Astrocyte (in vitro differentiated cells and primary cell): ENCODE results near the gene HMX2. TPM values are rescaled to one million over a fixed set of nuclear protein-coding genes. Genes with fewer than 3 reads are reported as not detected.

Source experiments
- DNase-seq: peaks from one replicate; pipeline ENCODE4 v3.0.0-alpha.2; 2010; ENCODE audit warnings: low read depth
- FAIRE-seq: peaks from 2 replicates; lab custom pipeline; 2011; peaks lifted over from hg19 to GRCh38; lab: Jason Lieb, UNC
- H2AFZ ChIP-seq: 2 replicates; pipeline ENCODE4 v1.6.0; 2012; ENCODE audit warnings: low read depth, low read length, inconsistent platforms
- H3K27ac ChIP-seq: 2 replicates; pipeline ENCODE4 v1.5.1; 2011; ENCODE audit warnings: low read depth, low read length, inconsistent platforms
- H3K27me3 ChIP-seq: 2 replicates; pipeline ENCODE4 v1.6.0; 2011; ENCODE audit warnings: low read length, inconsistent platforms; ENCODE audit not compliant: insufficient read depth
- H3K36me3 ChIP-seq: 2 replicates; pipeline ENCODE4 v1.5.1; 2011; ENCODE audit warnings: low read length, inconsistent platforms; ENCODE audit not compliant: insufficient read depth
- H3K4me1 ChIP-seq: 2 replicates; pipeline ENCODE4 v1.5.1; 2011; ENCODE audit warnings: low read length, inconsistent platforms; ENCODE audit not compliant: insufficient read depth
- H3K4me2 ChIP-seq: 2 replicates; pipeline ENCODE4 v1.6.0; 2012; ENCODE audit warnings: low read length, inconsistent platforms
- H3K4me3 ChIP-seq: 2 replicates; pipeline ENCODE4 v1.5.1; 2011; ENCODE audit warnings: low read depth, mild to moderate bottlenecking, low read length, inconsistent platforms; ENCODE audit not compliant: insufficient read depth
- H3K79me2 ChIP-seq: 2 replicates; pipeline ENCODE4 v1.6.0; 2012; ENCODE audit warnings: mild to moderate bottlenecking, low read length, inconsistent platforms; ENCODE audit not compliant: insufficient read depth
- H3K9ac ChIP-seq: 2 replicates; pipeline ENCODE4 v1.6.0; 2012; ENCODE audit warnings: mild to moderate bottlenecking, low read length, inconsistent platforms
- H3K9me3 ChIP-seq: 2 replicates; pipeline ENCODE4 v1.5.1; 2012; ENCODE audit warnings: low read depth, mild to moderate bottlenecking, low read length, inconsistent platforms; ENCODE audit not compliant: insufficient read depth
- H4K20me1 ChIP-seq: 2 replicates; pipeline ENCODE4 v1.6.0; 2012; ENCODE audit warnings: low read length, inconsistent platforms; ENCODE audit not compliant: insufficient read depth
- H3K27ac Mint-ChIP-seq: one replicate; pipeline ENCODE4 v1.8.0; 2021; ENCODE audit warnings: mild to moderate bottlenecking, mixed read lengths; ENCODE audit not compliant: unreplicated experiment
- H3K27me3 Mint-ChIP-seq: one replicate; pipeline ENCODE4 v1.8.0; 2021; ENCODE audit warnings: low read depth, mixed read lengths; ENCODE audit not compliant: unreplicated experiment
- H3K36me3 Mint-ChIP-seq: one replicate; pipeline ENCODE4 v1.8.0; 2021; ENCODE audit warnings: low read depth, mixed read lengths; ENCODE audit not compliant: unreplicated experiment
- H3K4me1 Mint-ChIP-seq: one replicate; pipeline ENCODE4 v1.8.0; 2021; ENCODE audit warnings: low read depth, mixed read lengths; ENCODE audit not compliant: unreplicated experiment
- H3K4me3 Mint-ChIP-seq: one replicate; pipeline ENCODE4 v1.8.0; 2021; ENCODE audit warnings: mild to moderate bottlenecking, moderate library complexity, mixed read lengths; ENCODE audit not compliant: unreplicated experiment
- H3K9me3 Mint-ChIP-seq: one replicate; pipeline ENCODE4 v1.8.0; 2021; ENCODE audit warnings: mild to moderate bottlenecking, mixed read lengths; ENCODE audit not compliant: unreplicated experiment
- EZH2 ChIP-seq: IDR thresholded peaks from 2 replicates; pipeline ENCODE4 v1.6.1; 2012; ENCODE audit warnings: mild to moderate bottlenecking, low read length, inconsistent platforms; ENCODE audit not compliant: insufficient read depth
- total RNA-seq: library from RNA; stranded (reverse); gene quantifications from 2 replicates; pipeline ENCODE4 v1.2.1, GENCODE V29; 2021
- TF ChIP-seq, protein P1 (sequence below): IDR thresholded peaks from 2 replicates; pipeline ENCODE4 v1.5.1; 2011; ENCODE audit warnings: low read depth, mild to moderate bottlenecking, inconsistent platforms, low read length, moderate library complexity; ENCODE audit not compliant: insufficient read depth

HMX2 gene
- total RNA-seq, 1 donor from 2014 or later: not detected

DNA sequence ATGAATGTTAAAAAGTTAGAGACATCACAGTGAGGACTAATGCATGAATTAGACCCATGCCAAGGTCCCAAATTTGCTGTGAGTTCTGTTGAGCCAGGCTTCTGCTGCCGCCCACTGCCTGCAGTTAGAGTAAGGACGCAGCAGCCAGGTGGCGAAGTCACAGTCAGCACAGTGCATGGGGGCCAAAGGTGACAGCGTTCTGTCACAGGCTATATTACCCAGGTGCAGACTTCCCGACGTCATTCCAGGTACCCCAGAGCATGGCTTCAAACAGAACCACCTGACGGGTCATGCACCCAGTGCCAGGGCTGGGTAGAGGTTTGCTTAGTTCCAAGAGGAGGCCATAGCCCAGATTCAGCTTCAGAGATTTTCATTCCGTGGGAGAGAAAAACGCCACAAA lies 46.1 kb upstream of the HMX2 start:
- Histone ChIP-seq H3K9ac (no peak overlapping the region), H3K4me1 (no peaks in the 10 kb centered on the region), H3K36me3 (no peaks in the 10 kb centered on the region), H3K4me3 (no peak overlapping the region), H3K9me3 (no peaks in the 10 kb centered on the region), H4K20me1 (no peaks in the 10 kb centered on the region), H3K79me2 (no peaks in the 10 kb centered on the region), H3K27ac (no peak overlapping the region), H2AFZ (no peak overlapping the region), H3K4me2 (no peak overlapping the region), H3K27me3 (no peaks in the 10 kb centered on the region)
- no peak overlapping the region for H3K4me3 Mint-ChIP-seq
- no peak overlapping the region for H3K27ac Mint-ChIP-seq
- no peaks in the 10 kb centered on the region for H3K9me3 Mint-ChIP-seq
- no peaks in the 10 kb centered on the region for H3K4me1 Mint-ChIP-seq
- peaks cover 18% of the 10 kb centered on the region for H3K27me3 Mint-ChIP-seq
- no peak for FAIRE-seq
- TF ChIP-seq, protein P1, sequence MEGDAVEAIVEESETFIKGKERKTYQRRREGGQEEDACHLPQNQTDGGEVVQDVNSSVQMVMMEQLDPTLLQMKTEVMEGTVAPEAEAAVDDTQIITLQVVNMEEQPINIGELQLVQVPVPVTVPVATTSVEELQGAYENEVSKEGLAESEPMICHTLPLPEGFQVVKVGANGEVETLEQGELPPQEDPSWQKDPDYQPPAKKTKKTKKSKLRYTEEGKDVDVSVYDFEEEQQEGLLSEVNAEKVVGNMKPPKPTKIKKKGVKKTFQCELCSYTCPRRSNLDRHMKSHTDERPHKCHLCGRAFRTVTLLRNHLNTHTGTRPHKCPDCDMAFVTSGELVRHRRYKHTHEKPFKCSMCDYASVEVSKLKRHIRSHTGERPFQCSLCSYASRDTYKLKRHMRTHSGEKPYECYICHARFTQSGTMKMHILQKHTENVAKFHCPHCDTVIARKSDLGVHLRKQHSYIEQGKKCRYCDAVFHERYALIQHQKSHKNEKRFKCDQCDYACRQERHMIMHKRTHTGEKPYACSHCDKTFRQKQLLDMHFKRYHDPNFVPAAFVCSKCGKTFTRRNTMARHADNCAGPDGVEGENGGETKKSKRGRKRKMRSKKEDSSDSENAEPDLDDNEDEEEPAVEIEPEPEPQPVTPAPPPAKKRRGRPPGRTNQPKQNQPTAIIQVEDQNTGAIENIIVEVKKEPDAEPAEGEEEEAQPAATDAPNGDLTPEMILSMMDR: no peak
- no peak for TF ChIP-seq EZH2
- DNase-seq: no peak
- no peaks in the 10 kb centered on the region for H3K36me3 Mint-ChIP-seq

DNA sequence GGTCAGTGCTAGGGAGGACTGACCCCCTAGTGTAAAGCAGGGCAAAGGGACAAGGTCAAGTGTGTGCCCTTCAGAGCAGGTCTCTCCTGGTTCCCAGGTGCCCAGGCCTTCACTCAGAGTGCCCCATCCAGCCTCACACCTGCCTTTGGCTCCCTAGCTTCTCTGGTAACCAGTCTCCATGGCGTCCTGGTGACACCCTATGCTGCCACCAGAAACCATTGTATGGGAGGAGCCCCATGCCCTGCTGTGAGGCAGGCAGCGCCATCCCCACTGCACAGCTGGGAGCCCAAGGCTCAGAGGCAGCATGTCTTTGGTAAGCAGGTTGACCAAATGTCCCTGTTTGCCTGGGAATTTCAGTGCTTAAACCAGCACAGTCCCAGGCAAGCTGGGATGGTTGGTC lies 45.3 kb upstream of the HMX2 start:
- no peaks in the 10 kb centered on the region for H3K79me2 ChIP-seq
- Mint-ChIP-seq H3K27ac (no peak overlapping the region), H3K4me3 (no peak overlapping the region), H3K36me3 (no peaks in the 10 kb centered on the region), H3K4me1 (no peaks in the 10 kb centered on the region), H3K27me3 (peaks cover 12% of the 10 kb centered on the region), H3K9me3 (no peaks in the 10 kb centered on the region)
- TF ChIP-seq EZH2: no peak
- TF ChIP-seq, protein P1: no peak
- no peaks in the 10 kb centered on the region for H3K36me3 ChIP-seq
- no peak overlapping the region for H3K4me3 ChIP-seq
- no peaks in the 10 kb centered on the region for H3K27me3 ChIP-seq
- no peak for DNase-seq
- H3K9me3 ChIP-seq: no peaks in the 10 kb centered on the region
- no peaks in the 10 kb centered on the region for H4K20me1 ChIP-seq
- FAIRE-seq: no peak
- no peak overlapping the region for H3K9ac ChIP-seq
- H3K4me1 ChIP-seq: no peaks in the 10 kb centered on the region
- H3K27ac ChIP-seq: no peak overlapping the region
- H3K4me2 ChIP-seq: no peak overlapping the region
- H2AFZ ChIP-seq: no peak overlapping the region

DNA sequence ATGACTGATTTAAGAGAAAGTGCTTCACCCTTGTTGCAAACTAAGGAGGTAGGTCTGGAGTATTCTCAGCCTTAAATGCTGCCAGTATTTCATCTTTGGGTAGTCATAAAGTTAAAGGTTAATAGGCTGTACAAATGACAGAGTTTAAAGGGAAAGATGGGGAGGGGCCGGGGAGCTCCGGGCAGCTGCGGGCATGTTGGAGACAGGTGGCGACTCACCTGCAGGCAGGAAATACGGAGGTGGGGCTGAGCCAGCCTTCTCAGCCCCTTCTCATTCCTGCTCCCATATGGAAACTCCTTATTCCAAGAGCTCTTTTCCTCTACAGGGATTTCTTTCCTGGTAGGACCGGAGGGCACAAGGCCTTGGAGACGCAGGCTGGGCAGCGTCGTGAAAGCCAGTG lies 44.0 kb upstream of the HMX2 start:
- Histone ChIP-seq H4K20me1 (no peaks in the 10 kb centered on the region), H3K4me2 (no peak overlapping the region), H3K4me1 (no peaks in the 10 kb centered on the region), H3K9me3 (no peaks in the 10 kb centered on the region), H3K9ac (no peak overlapping the region), H2AFZ (no peak overlapping the region), H3K36me3 (no peaks in the 10 kb centered on the region), H3K27ac (no peak overlapping the region), H3K4me3 (no peak overlapping the region), H3K79me2 (no peaks in the 10 kb centered on the region), H3K27me3 (no peaks in the 10 kb centered on the region)
- FAIRE-seq: no peak
- no peaks in the 10 kb centered on the region for H3K9me3 Mint-ChIP-seq
- TF ChIP-seq EZH2: no peak
- TF ChIP-seq, protein P1: no peak
- H3K4me1 Mint-ChIP-seq: no peaks in the 10 kb centered on the region
- peaks cover 12% of the 10 kb centered on the region for H3K27me3 Mint-ChIP-seq
- DNase-seq: no peak
- H3K27ac Mint-ChIP-seq: no peak overlapping the region
- H3K4me3 Mint-ChIP-seq: no peak overlapping the region
- no peaks in the 10 kb centered on the region for H3K36me3 Mint-ChIP-seq
